ENCODE measurements around the gene IGFN1. TPM values are rescaled to one million over a fixed set of nuclear protein-coding genes. Genes with fewer than 3 reads are reported as not detected.

IGFN1 gene
- total and polyA plus RNA-seq, 9 of the 15 experiments (the other 6 are each of a cell fraction or from before 2014, with no cell fraction given): 0.04 TPM; not detected in 8

- TF ChIP-seq FOS (IDR thresholded peaks at IDR 0.05; ENCODE audit: extremely low read depth, insufficient read length) (no peak), MAFK (IDR thresholded peaks at IDR 0.05; ENCODE audit: low read length) (no peak), CREM (IDR thresholded peaks at IDR 0.05; ENCODE audit: low read depth) (peak; percentile 60), ZEB2 (IDR thresholded peaks at IDR 0.05) (peak; percentile 97; the same call in 1 of the 2 replicates), GATAD2B (IDR thresholded peaks at IDR 0.05; ENCODE audit: borderline replicate concordance) (no peak), EHMT2 (IDR thresholded peaks at IDR 0.05) (peak; percentile 60; the same call in 1 of the 2 replicates), KDM2B (CRISPR knock-in tag; IDR thresholded peaks at IDR 0.05) (no peak), PTTG1 (tag; IDR thresholded peaks at IDR 0.05; ENCODE audit: low read depth) (no peak)
- TF ChIP-seq, protein P1, sequence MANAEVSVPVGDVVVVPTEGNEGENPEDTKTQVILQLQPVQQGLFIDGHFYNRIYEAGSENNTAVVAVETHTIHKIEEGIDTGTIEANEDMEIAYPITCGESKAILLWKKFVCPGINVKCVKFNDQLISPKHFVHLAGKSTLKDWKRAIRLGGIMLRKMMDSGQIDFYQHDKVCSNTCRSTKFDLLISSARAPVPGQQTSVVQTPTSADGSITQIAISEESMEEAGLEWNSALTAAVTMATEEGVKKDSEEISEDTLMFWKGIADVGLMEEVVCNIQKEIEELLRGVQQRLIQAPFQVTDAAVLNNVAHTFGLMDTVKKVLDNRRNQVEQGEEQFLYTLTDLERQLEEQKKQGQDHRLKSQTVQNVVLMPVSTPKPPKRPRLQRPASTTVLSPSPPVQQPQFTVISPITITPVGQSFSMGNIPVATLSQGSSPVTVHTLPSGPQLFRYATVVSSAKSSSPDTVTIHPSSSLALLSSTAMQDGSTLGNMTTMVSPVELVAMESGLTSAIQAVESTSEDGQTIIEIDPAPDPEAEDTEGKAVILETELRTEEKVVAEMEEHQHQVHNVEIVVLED (CRISPR knock-in tag; IDR thresholded peaks at IDR 0.05): peak; percentile 36; the same call in 1 of the 2 replicates
These were observed 20.0 kb upstream of the IGFN1 start (continued) for GRCh38 chr1:201170533-201171062.

All from K562 (cell line).